Gastrocnemius medialis (tissue), 4 donors: ENCODE measurements around the gene TMEM218.

ENCODE experiments used
- CTCF ChIP-seq, 5 experiments: fragments of 450-650 bp in 3 of 5; fragments of 200-600 bp in 2 of 5; sonication (generic) in 2 of 5; IDR thresholded peaks in 4 of 5; conservative IDR thresholded peaks in 1 of 5; 1 replicate in 4 of 5; 2 replicates in 1 of 5; pipeline ENCODE4 v1.5.1; 2016 to 2019; ENCODE audit warnings: antibody characterized with exemption in 5 of 5, mild to moderate bottlenecking in 3 of 5, moderate library complexity in 3 of 5
- POLR2A ChIP-seq, 2 donors: fragments of 450-650 bp; IDR thresholded peaks; one replicate each; pipeline ENCODE4 v1.6.1; 2017; ENCODE audit warnings: antibody characterized with exemption in 2 of 2, mild to moderate bottlenecking in 2 of 2, moderate library complexity in 2 of 2

- TF ChIP-seq CTCF (IDR thresholded peaks at IDR 0.05 in 4 of 5, conservative IDR thresholded peaks at IDR 0.05 in 1 of 5), result no peak
- no peak for TF ChIP-seq POLR2A (IDR thresholded peaks at IDR 0.05)
These were observed 24.7 kb downstream of the TMEM218 start for GRCh38 chr11:125086633-125087296.
